Fibroblast of pulmonary artery (primary cell): ENCODE data around the gene MANEA.

Source experiments
- DNase-seq: peaks from one replicate; pipeline ENCODE4 v3.0.0-alpha.2; 2010; ENCODE audit warnings: low read depth
- H3K4me3 ChIP-seq: replicated peaks from 2 replicates; pipeline ENCODE4 v1.5.1; 2011; ENCODE audit warnings: low read depth, mild to moderate bottlenecking, control low read depth, low read length, moderate library complexity
- TF ChIP-seq, protein P1 (sequence below): IDR thresholded peaks from 2 replicates; pipeline ENCODE4 v1.5.1; 2011; ENCODE audit warnings: mild to moderate bottlenecking, control low read depth, low read length, inconsistent platforms; ENCODE audit errors: missing control alignments

Gene MANEA

DNA sequence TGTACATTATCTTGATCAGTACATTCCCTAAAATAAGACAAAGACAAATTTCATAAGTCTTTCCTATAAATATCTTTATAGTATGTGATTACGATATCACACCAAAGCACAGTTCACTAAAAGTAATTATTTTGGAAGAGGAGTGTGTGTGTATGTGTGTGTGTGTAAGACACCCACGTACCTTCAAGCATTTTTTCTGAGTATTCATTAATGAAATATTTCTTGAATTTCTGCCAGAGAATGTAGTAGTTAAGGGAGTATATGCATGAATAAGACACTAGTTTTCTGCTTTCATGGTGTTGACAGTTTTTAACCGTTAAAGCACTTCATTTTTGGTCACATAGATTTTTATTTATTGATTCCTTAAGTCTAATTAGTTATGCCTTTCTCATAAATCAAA is 36.8 kb downstream of the MANEA start:
- TF ChIP-seq, protein P1, sequence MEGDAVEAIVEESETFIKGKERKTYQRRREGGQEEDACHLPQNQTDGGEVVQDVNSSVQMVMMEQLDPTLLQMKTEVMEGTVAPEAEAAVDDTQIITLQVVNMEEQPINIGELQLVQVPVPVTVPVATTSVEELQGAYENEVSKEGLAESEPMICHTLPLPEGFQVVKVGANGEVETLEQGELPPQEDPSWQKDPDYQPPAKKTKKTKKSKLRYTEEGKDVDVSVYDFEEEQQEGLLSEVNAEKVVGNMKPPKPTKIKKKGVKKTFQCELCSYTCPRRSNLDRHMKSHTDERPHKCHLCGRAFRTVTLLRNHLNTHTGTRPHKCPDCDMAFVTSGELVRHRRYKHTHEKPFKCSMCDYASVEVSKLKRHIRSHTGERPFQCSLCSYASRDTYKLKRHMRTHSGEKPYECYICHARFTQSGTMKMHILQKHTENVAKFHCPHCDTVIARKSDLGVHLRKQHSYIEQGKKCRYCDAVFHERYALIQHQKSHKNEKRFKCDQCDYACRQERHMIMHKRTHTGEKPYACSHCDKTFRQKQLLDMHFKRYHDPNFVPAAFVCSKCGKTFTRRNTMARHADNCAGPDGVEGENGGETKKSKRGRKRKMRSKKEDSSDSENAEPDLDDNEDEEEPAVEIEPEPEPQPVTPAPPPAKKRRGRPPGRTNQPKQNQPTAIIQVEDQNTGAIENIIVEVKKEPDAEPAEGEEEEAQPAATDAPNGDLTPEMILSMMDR = no peak
- DNase-seq = peak; percentile 38
- H3K4me3 ChIP-seq = no peak overlapping the region

DNA sequence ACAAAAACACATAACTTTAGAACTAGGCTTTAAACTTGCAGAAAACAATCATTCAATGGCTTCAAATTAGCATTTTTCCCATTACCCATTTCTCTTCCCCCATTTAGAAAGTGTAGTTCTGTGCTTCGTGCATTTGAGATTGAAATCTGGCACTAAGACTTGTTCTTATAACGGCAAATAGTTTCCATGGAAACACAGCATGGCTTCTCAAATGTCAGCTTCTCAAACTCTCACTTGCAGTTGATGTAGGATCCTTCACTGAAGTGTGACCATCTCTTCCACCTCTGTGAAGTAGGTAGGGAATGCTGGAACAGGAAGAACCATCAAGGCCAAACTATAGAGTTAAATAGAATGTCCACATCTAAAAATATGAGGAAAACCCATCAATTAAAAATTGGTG is 52.2 kb downstream of the MANEA start:
- DNase-seq = no peak
- no peak overlapping the region for H3K4me3 ChIP-seq
- TF ChIP-seq, protein P1 = no peak

DNA sequence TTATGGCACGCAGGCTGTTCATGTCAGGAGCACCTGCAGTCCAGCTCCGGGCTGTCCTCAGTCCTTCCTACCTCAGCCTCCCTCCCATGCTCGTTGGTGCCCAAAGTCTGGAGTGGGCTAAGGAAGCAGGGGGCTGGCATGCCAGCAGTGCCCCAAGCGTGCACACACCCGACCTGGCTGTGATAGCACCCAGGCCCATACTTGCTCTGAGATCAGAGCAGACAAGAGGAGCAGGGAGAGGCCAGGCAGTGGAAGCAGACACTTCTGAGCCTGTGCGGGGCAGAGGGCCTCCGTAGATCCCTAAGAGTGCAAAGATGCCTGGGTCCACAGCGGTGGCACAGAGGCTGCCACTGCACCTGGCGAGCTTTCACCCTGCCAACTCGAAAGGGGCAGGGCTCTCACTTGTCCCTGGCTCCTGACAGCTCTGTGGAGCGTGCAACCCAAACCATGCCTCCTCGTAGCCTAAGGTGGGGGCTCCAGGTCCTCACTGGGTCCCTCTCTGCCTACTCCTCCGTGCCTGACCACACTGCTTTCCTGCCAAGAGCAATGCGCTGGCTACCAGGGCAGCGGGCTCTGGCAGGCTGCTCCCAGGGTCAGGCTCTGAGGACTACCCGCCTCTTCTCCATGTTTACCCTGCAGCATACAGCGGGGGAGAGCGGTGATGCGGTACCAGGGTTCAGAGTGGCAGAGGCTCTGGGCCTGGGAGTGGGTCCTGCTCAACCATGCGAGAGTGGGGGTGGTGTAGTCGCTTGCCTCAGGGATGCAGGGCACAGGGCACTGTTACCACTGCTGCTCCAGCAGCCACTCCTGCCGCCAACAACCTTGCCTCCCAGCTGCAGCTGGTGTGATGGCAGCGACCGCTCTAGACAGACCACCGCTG is 59.5 kb downstream of the MANEA start:
- no peak for DNase-seq

DNA sequence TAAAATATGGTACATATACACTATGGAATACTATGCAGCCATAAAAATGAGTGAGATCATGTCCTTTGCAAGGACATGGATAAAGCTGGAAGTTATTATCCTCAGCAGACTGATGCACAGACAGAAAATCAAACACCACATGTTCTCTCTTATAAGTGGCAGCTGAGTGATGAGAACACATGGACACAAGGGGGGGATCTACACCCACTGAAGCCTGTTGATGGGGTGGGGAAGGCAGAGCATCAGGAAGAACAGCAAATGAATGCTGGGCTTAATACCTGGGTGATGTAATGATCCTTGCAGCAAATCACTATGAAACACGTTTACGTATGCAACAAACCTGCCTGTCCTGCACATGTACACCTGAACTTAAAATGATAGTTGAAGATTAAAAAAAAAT is 71.3 kb downstream of the MANEA start:
- DNase-seq = no peak
- TF ChIP-seq, protein P1 = no peak
- H3K4me3 ChIP-seq = no peak overlapping the region

More for the DNA sequence above, 59.5 kb downstream of the MANEA start:
- TF ChIP-seq, protein P1 = no peak
- no peak overlapping the region for H3K4me3 ChIP-seq

- DNase-seq = no peak
- no peak overlapping the region for H3K4me3 ChIP-seq
- TF ChIP-seq, protein P1 = no peak
These were observed 72.1 kb downstream of the MANEA start for GRCh38 chr6:95649451-95649850.

GRCh38 chr6:95654176-95654575 is 76.8 kb downstream of the MANEA start:
- no peak for DNase-seq
- TF ChIP-seq, protein P1 = no peak
- H3K4me3 ChIP-seq = no peak overlapping the region

DNA sequence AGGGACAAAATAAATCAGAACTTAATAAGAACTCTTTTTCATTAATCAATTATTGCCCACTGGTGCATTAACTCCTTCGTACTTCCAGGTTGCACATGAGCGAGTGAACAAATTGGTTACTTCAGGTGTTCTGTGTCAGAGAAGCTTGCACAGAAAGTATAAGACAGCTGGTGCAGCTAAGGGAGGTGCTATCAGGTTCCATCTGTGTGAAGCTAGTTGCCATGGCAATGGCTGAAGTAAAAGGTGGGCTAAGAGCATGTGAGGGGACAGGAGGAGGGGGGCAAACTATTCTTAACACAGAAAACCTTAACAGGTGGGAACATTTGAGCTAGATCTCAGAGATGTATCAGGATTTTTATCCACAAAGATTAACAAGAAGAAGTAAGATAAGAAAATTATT is 81.6 kb downstream of the MANEA start:
- no peak overlapping the region for H3K4me3 ChIP-seq
- TF ChIP-seq, protein P1 = no peak
- no peak for DNase-seq
